NCI-H1694 treated with DMSO at 0.1 percent for 48 hours (cell line): ENCODE data around the gene WDR91.

Experiments used
- DNase-seq: peaks from one replicate; lab custom pipeline; 2025; lab: John Stamatoyannopoulos, UW

The WDR91 gene

DNA sequence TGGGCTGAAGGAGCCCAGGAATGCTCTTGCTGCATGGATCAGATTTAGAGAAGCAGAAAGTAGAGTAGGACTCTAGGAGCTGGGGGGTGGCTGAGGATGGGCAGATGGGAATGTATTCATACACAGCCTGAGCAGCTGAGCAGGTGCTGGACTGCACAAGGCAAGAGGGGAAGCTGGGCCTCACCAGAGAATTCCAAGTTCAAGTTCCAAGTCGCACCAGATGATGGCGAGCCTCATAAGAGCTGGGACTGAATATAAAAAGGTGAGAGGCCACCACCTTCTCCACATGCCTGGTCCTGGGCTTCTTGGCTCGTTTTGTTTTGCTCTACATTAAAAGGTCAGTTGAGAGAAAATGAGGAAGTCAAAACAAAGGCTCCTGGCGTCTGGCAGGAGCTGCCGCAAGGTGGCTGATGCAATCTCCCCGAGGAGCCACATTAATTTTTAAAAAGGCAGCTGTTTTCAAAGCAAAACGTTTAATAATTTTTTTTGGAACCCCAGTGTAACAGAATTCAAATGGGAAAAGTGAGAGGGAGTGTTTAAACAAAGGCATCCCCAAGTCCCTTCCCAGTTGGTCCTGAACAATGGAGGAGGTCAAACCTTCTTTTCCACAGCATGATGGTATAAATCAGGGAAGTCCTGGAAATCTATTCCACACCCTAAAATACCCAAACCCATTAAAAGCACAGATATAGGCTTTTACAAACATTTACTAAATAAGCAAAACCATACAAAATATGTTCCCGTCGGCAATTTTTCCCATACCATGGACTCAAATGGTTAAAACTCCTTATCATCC lies 50.3 kb downstream of the WDR91 start:
- DNase-seq = no peak

DNA sequence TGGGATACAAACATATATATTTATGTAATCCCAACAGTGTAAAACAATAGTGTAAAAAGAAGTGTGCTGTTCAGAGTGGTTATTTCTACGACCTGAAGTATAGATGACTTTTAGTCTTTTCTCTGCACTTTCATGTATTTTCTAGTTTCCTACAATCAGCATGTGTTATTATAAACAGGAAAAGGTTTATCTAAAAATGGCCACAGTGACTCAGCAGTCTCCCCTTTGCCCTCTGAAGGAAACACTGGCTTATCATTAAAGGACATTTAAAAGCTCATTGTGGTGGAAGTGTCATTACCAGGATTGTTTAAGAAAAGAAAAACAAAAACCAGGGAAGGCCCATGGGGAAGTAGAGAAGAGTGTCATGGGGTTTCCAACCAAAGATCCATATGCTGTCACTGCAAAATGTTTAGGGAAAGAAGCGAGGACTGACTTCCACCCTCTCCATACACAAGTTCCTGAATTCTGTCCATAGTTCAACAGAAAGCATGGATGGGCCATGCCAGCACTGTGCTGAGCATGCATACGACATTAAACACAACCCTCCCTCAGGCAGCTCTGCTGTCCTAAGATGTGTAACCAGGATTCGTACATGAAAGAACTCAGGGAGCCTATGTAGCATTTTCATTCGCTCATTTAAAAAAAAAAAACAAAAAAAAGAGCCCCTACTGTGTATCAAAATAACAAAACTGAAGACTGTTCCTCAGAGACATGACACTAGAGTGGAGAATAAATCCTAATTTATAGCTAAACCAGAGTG lies 51.0 kb downstream of the WDR91 start:
- no peak for DNase-seq

DNA sequence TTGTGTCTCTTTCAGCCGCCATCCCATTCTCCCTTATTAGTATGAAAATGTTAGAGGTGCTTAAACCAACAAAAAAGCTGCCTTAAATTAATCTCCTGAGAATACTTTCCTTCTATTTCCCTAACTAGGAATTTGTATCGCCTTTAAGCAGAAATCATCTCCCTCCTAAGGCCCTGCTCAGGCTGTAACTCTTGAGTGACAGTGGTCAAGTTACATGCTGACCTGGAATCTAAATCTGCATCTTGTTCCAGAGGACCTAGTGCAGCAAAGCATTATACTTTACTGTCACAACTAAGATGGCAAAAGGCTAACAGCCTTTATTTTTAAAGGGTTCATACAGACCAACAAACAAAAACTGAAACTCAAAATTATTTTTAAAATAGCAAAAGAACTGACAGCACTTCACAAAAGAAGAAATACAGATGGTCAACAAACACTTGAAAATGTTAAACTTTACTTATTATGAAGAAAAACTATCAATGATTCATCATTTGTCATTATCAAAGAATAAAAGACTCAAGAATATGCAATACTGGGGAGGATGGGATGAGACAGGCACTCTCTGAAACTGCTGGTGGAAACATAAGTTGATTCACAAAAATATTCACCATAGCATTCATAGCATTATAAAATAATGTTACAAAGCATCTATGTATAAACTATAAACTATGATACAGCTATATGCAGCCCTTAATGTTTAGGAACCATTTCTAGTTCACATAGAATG lies 51.8 kb downstream of the WDR91 start:
- DNase-seq = no peak

DNA sequence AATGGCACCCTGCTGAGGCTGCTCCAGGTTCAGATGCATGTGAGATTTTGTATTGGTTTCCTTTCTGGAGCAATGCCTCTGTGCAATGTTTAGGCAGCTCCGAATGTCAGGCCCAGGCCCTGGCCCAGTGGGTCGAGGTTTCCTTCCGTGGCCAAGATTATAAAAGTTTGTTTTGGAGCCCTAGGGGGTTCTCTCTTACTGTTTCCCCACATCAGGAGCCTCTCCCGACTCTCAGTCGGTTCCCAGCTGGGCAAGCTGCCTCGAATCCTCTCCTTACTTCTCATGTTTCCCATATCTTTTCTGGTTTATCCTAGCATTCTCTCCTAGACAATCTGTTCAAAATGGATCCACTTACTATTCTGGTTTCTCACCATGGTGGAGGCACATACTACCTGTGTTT lies 52.5 kb downstream of the WDR91 start:
- no peak for DNase-seq

DNA sequence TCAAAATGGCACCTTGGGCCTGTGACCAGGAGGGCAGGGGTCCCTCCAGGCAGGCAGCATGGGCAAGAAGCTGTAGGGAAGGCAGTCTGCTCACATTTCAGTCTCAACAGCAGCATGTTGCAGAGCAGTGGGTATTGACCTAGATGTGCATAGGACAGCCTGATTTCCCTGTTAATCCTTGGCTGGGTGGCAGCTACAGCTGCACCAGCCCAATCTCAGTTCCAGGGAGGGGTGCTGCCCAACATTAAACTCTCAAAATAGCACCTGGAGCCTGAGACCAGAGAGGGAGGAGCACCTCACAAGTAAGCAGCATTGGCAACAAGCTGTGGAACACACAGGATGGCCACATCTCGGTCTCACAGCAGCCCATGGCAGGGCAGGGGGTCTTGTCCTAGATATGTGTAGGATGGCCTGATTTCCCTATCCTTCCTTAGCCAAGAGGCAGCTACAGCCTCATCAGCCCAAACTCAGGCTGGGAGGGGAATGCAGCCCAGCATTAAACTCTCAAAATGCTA lies 53.1 kb downstream of the WDR91 start:
- DNase-seq = no peak

DNA sequence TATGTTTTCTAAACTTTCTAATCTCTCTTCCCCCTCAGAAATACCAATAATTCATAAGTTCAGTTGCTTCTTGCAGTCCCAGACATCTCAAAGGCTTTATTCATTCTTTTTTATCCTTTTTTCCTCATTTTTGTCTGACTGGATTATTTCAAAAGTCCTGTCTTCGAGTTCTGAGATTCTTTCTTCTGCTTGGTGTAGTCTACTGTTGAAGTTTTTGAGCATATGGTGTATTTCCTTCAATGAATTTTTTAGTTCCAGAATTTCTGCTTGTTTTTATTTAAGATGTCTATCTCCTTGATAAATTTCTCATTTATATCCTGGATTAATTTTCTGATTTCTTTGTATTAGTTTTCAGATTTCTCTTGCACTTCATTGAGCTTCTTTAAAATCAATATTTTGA lies 55.0 kb downstream of the WDR91 start:
- no peak for DNase-seq

DNA sequence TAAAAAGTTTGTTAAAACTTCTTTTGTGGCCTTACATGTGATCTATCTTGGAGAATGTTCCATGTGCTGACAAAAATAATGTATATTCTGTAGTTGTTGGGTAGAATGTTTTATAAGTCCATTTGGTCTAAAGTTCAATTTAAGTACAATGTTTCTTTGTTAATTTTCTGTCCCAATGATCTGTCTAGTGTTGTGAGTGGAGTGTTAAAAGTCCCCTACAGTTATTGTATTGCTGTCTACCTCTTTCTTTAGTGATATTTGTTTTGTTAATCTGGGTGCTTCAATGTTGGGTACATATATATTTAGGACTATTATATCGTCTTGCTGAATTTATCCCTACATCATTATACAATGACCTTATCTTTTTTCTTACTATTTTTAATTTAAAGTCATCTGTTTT lies 56.6 kb downstream of the WDR91 start:
- DNase-seq = no peak

DNA sequence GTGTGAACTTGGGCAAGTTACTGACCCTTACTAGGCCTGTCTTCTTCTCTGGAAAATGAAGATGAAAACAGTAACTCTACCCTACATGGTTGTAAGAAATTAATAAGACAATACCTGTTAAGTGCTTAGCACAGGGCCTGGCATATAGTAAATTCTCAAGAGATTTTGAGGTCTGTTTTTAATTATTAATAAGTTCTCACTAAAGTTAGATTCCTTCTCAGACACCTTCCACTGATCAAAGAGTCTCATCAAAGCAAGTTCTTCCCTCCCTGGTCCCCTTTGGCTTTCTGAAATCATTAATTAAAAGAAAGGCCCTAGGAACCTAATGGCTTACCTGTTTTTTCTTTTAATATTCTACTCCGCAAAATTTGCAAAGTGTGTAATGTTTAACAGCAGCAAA lies 58.9 kb downstream of the WDR91 start:
- no peak for DNase-seq

DNA sequence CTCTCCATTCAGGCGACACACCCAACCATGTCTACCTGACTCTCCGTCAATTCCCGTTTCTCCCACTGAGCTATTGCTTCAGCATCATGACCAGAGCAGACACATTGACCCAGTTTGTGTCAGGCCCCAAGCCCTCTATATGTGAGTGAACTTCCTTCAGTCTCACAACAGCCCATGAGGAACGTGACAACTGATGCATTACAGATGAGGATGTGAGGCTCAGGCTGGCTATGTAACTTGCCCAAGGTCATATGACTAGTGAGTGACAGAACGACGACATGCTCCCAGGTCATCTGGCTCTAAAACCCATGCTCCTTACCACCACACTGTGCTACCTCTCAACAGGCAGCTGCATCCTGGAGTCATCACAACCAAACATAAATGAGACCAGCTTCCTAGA lies 59.8 kb downstream of the WDR91 start:
- DNase-seq = no peak

DNA sequence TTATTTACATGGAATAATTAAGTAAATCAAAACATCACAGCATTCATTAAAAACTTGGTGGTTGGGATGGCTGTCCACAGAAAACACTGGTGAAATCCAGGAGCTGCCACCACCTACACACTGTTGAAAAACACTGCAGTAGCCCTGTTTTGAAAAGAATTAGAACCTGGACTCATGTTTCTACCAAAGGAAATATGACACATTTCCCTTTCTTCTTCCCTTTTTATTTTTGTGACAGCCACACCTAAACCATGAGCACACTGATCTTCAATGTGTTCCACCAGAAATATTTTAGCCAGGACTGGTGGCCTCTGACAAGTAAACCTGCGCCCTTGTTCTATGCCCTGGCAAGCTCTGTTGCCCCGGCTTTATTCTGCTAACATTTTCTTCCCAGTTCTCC lies 60.2 kb downstream of the WDR91 start:
- no peak for DNase-seq

DNA sequence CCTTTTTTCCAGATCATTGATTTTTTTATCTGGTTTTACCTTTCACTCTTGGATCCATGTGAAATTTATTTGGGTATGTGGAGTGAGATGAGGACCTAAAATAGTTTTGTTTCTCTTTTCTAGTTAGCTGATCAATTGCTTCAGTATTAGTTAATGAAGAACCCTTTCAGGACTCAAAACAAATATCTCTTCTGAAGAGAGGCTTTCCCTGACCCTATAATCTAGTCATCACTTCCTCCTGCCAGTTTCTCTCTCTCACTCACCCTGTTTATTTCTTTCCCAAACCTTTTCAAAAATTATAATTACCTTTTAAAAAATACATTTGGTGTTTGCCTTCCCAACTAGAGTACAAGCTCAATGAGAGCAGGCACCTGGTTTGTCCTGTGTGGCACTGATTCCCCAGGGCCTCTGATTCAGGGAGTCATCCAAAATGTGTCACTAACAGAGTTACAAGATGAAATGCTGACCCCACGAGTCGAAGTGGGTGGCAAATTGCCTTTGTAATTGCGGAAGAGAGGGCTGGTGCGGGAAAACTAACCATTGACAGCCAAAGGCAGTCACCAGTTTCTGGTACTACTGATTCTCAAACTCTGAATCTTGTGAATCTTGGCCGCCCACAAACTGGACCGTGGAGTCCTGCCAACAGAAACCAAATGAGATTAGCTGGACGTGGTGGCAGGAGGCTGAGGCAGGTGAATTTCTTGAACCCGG lies 61.1 kb downstream of the WDR91 start:
- DNase-seq = no peak

DNA sequence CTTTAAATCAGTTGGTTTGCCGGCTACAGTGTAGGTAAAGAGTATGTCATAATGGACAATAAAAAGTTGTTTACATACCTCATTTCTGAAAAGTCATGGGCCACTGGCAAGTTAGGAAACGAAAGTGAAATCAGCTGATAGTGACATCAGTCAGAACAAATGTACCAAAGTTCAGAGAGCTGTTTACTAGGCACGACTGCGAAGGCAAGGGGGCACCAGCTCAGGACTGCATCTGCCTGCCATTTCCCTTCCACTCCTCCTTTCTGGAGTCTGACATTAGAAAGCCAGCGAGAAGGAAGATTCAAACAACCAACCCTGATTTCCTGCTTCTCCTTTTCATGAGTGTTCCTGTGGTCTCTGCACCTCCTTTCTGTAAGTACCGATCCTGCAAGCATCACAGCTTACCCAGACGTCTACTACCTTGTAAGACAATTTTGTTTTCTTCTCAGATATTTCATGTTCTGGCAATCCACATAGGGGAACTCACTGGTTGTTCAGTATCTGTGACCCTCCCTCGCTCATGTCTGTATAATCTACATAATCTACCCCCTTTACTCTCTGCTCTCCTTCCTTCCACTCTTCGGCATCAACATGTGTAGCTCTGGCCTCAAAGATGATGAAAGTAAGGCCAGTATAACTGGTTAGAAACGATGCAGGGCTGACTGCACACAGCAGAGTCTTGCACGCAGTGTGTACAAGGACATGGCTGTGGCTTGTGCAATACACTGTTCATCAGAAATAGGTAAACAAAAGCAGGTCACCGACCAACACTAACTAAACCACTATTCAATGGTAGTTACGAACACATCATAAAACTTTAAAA lies 63.2 kb downstream of the WDR91 start, which contains the start of gene TMEM140:
TSS of gene TMEM140 (plus strand) at position 174 of the 823 bp plus-strand sequence. CDS start 16,370 bp downstream, outside the sequence.
- DNase-seq = no peak

DNA sequence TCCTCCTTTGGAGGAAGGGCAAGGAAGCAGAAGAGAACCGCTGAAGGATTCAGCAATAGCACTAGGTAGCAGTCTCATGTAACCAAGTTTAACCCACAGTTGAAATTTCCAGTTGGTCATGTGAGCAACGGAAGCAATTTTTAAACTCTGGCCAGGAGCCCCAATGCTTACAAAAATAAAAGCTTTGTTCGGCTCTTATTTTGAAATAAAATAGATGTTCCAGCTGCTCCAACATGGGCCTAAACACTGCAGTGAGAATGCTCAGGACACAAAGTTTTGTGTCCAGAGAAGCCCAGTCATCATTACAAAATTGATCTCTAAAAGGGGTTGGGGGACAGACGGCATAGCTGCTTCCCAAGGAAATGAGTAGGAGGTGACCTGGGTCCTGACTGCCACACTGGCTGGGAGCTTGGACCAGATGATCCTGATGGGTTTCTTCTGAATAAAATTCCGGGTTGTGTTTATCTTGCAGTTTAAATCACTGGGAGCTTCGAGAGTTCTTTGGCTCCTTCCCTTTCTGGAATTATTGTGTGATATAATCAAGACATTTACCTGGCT lies 63.9 kb downstream of the WDR91 start:
- no peak for DNase-seq

DNA sequence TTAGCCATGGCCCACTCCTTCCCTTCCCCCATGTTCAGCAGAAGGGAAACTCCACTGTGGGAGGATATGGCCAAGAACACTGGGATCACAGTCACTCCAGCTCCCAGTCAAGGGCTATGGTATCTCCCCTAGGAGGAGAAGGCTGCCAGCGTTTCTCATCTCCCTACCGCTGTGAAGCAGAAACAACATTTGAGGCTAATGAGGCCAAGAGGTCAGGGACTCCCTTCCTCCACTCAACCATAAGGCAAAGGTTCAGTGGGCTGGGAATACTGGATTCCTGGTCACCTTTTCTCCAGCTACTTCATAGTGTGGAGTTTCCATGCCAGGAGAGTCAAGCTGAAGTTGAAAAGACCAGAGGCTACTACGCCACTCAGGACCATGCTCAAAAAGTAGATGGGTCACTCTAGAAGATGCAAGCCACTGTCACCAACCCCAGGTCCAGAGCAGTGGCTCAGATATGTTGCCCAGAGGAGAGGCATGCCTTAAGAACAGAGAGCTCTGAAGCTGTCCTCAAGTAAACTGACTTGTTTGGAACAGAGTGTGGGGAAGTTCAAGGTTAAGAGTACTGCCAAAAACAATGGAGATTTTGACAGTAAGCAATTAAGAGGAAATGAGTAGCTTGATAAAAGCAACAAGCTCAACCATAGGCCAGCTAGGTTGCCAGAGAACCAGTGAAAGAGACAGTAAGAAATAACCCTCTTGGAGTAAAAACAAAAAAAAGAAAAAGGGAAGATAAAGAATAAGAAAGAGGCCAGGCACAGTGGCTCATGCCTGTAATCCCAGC lies 67.2 kb downstream of the WDR91 start:
- DNase-seq = no peak
